Gastrocnemius medialis (tissue), 4 donors: ENCODE measurements around the gene KLHL42. TPM values are rescaled to one million over a fixed set of nuclear protein-coding genes. Genes with fewer than 3 reads are reported as not detected.

Experiments
- ATAC-seq, 2 donors: fragments of 150-250 bp; one replicate each; pipeline ENCODE4 v1.9.1; 2016
- DNase-seq, 2 donors: peaks; one replicate each; pipeline ENCODE4 v3.0.0-alpha.2; 2019
- H3K27ac ChIP-seq, 4 donors: fragments of 200-600 bp; sonication (generic); 1 replicate in 1 of 4; 2 replicates in 3 of 4; pipeline ENCODE4 v1.5.1; 2016 to 2018; ENCODE audit warnings: mild to moderate bottlenecking in 2 of 4, moderate library complexity in 1 of 4
- H3K27me3 ChIP-seq, 3 donors: fragments of 200-600 bp; sonication (generic) in 2 of 3; 1 replicate in 1 of 3; 2 replicates in 2 of 3; pipeline versions ENCODE4 v1.5.1 to v1.6.0; 2016 to 2019; ENCODE audit warnings: mild to moderate bottlenecking in 1 of 3, moderate library complexity in 1 of 3
- H3K36me3 ChIP-seq, 2 donors: fragments of 200-600 bp; sonication (generic) in 1 of 2; one replicate each; pipeline ENCODE4 v1.5.1; 2017 to 2018
- H3K4me1 ChIP-seq, 2 donors: fragments of 200-600 bp; sonication (generic) in 1 of 2; one replicate each; pipeline ENCODE4 v1.5.1; 2016 to 2017; ENCODE audit warnings: mild to moderate bottlenecking in 2 of 2
- H3K4me3 ChIP-seq, 4 donors: fragments of 200-600 bp; sonication (generic) in 3 of 4; 1 replicate in 1 of 4; 2 replicates in 3 of 4; pipeline ENCODE4 v1.5.1; 2016 to 2019; ENCODE audit warnings: mild to moderate bottlenecking in 2 of 4
- H3K9me3 ChIP-seq, 3 donors: fragments of 200-600 bp; sonication (generic) in 2 of 3; 1 replicate in 1 of 3; 2 replicates in 2 of 3; pipeline ENCODE4 v1.5.1; 2016 to 2019
- POLR2A ChIP-seq, 2 donors: fragments of 450-650 bp; IDR thresholded peaks; one replicate each; pipeline ENCODE4 v1.6.1; 2017; ENCODE audit warnings: antibody characterized with exemption in 2 of 2, mild to moderate bottlenecking in 2 of 2, moderate library complexity in 2 of 2
- in situ Hi-C, 4 donors: fragments of 200-750 bp; cut with MboI; loops; one replicate each; pipeline versions ENCODE4 v1.15.0 to v1.8.0; 2017; ENCODE audit warnings: low sequenced_read_pairs in 4 of 4
- intact Hi-C: fragments of 100-400 bp; cut with DNase I; formaldehyde crosslinking; loops from one replicate; pipeline ENCODE4 v1.15.1; 2023; ENCODE audit warnings: low total_unique reads
- total RNA-seq, 4 donors: library from RNA; depleted of rRNA; stranded (reverse); fragments of >200 nt; gene quantifications; one replicate each; pipeline versions ENCODE4 v1.1.0 to v1.2.3, GENCODE V29; 2016
- TF ChIP-seq, protein P1 (sequence below), 5 experiments: fragments of 450-650 bp in 3 of 5; fragments of 200-600 bp in 2 of 5; sonication (generic) in 2 of 5; IDR thresholded peaks in 4 of 5; conservative IDR thresholded peaks in 1 of 5; 1 replicate in 4 of 5; 2 replicates in 1 of 5; pipeline ENCODE4 v1.5.1; 2016 to 2019; ENCODE audit warnings: antibody characterized with exemption in 5 of 5, mild to moderate bottlenecking in 3 of 5, moderate library complexity in 3 of 5

Gene KLHL42
- total RNA-seq, 4 donors from 2014 or later, result 3.4 to 6.2 (median 4.4) TPM

GRCh38 chr12:27756670-27757195, 23.3 kb upstream of the KLHL42 start:
- TF ChIP-seq, protein P1, sequence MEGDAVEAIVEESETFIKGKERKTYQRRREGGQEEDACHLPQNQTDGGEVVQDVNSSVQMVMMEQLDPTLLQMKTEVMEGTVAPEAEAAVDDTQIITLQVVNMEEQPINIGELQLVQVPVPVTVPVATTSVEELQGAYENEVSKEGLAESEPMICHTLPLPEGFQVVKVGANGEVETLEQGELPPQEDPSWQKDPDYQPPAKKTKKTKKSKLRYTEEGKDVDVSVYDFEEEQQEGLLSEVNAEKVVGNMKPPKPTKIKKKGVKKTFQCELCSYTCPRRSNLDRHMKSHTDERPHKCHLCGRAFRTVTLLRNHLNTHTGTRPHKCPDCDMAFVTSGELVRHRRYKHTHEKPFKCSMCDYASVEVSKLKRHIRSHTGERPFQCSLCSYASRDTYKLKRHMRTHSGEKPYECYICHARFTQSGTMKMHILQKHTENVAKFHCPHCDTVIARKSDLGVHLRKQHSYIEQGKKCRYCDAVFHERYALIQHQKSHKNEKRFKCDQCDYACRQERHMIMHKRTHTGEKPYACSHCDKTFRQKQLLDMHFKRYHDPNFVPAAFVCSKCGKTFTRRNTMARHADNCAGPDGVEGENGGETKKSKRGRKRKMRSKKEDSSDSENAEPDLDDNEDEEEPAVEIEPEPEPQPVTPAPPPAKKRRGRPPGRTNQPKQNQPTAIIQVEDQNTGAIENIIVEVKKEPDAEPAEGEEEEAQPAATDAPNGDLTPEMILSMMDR (IDR thresholded peaks at IDR 0.05 in 4 of 5, conservative IDR thresholded peaks at IDR 0.05 in 1 of 5), result no peak
- no peak for TF ChIP-seq POLR2A (IDR thresholded peaks at IDR 0.05)
- in situ Hi-C loops (no loop called here), intact Hi-C loops (no loop called here)
- Histone ChIP-seq H3K4me1 (no peaks in the 10 kb centered on the region), H3K36me3 (peaks cover 0 to 8% of the 10 kb centered on the region in 2 donors), H3K4me3 (no peak overlapping the region), H3K27me3 (no peaks in the 10 kb centered on the region), H3K27ac (no peak overlapping the region), H3K9me3 (no peaks in the 10 kb centered on the region)
- ATAC-seq (no peak), DNase-seq (no peak)

DNA sequence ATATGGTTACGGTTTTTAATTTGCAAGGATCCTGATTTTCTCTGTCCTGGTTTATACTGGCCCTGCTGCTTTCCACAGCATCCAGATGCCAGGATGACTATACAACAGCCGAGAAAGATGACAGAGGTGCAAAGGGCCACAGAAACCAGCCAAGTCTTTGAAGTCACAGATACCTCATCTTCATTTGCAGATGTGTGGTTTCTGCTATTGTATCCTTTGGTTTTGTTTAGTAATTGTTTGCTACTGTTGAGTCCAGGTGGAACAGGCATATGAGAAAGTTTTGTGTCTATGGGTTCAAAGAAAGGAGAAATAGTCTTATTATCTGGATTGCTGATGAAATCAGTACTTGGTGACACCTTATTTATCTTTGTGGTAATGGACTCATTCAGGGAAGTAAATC, 17.3 kb upstream of the KLHL42 start:
- in situ Hi-C loops, result no loop called here
- intact Hi-C loops, result no loop called here
- Histone ChIP-seq H3K4me3 (no peak overlapping the region), H3K9me3 (no peaks in the 10 kb centered on the region), H3K36me3 (no peaks in the 10 kb centered on the region), H3K27ac (no peak overlapping the region), H3K27me3 (no peaks in the 10 kb centered on the region), H3K4me1 (no peaks in the 10 kb centered on the region)
- DNase-seq, result no peak
- no peak for ATAC-seq
- TF ChIP-seq, protein P1 (IDR thresholded peaks at IDR 0.05 in 4 of 5, conservative IDR thresholded peaks at IDR 0.05 in 1 of 5), result no peak
- TF ChIP-seq POLR2A (IDR thresholded peaks at IDR 0.05), result no peak

DNA sequence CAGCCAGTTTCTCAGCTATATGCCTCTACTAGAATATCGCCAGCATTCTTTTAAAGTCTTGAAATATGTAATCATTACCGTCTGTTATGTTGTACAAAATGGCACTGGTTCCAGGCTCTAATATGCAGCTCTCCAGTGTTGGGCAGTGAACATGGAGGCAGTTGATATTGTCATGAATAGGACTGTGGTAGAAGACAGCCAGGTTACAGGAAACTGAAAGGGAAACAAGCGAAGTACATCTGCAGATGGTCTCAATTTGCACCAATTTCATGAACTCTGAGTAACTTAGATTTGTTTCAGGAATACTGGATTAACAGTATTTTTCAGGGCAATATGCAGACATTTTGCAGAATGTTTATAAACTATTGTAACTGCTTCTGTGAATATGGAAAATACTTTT, 13.4 kb upstream of the KLHL42 start:
- intact Hi-C loops, result no loop called here
- Histone ChIP-seq H3K4me1 (no peaks in the 10 kb centered on the region), H3K27me3 (no peaks in the 10 kb centered on the region), H3K9me3 (no peaks in the 10 kb centered on the region), H3K27ac (no peak overlapping the region), H3K4me3 (no peak overlapping the region), H3K36me3 (no peaks in the 10 kb centered on the region)
- DNase-seq, result no peak
- TF ChIP-seq, protein P1 (IDR thresholded peaks at IDR 0.05 in 4 of 5, conservative IDR thresholded peaks at IDR 0.05 in 1 of 5), result no peak
- in situ Hi-C loops, result no loop called here
- ATAC-seq, result no peak

DNA sequence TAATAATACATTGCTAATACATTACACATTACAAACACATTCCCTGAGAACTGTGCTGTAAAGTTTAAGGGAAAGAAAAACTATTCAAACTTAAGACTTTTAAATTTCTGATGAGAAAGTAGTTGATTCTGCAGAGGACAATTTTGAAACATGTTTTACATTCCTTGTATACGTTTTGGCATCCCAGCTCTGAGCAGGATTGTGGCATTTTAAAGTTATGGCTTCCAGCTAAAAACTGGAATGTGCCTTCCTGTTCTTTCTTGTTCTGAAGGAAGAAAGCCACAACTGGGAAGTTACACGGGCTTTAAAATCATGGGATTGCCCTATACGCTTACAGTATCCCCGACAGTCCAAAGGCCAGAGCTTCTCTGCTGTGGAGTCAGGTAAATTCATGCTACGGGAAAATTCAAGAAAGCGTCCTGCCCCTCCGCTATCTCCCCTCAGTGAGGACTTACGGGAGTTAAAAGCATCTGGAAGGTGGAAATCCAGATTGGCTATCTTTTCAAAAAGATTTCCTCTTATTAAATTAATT, 10.8 kb upstream of the KLHL42 start:
- ATAC-seq (no peak), DNase-seq (no peak)
- in situ Hi-C loops, result no loop called here
- intact Hi-C loops, result no loop called here
- Histone ChIP-seq H3K27ac (no peak overlapping the region), H3K27me3 (no peaks in the 10 kb centered on the region), H3K4me1 (no peaks in the 10 kb centered on the region), H3K9me3 (no peaks in the 10 kb centered on the region), H3K36me3 (no peaks in the 10 kb centered on the region), H3K4me3 (no peak overlapping the region)
- no peak for TF ChIP-seq POLR2A (IDR thresholded peaks at IDR 0.05)
- TF ChIP-seq, protein P1 (IDR thresholded peaks at IDR 0.05 in 4 of 5, conservative IDR thresholded peaks at IDR 0.05 in 1 of 5), result no peak
